ENCODE data around the gene ROBO1.
A peak's percentile ranks its signal among the peaks of the same experiment; 100 is the strongest.

DNA sequence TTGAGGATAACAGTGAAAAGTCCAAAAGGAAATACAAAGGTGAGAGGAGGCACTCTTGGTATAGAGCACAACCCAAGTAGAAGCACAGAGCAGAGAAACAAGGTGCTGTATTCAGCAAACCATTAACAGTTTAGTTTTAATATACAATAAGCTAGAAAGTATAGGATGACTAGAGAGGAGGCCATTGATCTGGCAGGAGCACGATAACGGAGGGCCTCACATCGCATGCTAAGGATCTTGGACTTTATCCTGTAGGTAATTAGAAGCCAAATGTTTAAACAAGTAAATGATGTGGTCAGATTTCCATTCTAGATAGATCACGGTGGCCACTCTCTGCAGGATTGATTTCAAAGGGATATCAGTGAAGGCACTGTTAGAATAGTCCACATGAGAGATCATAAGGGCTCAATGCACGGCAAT lies 935.0 kb downstream of the ROBO1 start:
- TF ChIP-seq, protein P1, sequence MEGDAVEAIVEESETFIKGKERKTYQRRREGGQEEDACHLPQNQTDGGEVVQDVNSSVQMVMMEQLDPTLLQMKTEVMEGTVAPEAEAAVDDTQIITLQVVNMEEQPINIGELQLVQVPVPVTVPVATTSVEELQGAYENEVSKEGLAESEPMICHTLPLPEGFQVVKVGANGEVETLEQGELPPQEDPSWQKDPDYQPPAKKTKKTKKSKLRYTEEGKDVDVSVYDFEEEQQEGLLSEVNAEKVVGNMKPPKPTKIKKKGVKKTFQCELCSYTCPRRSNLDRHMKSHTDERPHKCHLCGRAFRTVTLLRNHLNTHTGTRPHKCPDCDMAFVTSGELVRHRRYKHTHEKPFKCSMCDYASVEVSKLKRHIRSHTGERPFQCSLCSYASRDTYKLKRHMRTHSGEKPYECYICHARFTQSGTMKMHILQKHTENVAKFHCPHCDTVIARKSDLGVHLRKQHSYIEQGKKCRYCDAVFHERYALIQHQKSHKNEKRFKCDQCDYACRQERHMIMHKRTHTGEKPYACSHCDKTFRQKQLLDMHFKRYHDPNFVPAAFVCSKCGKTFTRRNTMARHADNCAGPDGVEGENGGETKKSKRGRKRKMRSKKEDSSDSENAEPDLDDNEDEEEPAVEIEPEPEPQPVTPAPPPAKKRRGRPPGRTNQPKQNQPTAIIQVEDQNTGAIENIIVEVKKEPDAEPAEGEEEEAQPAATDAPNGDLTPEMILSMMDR (IDR thresholded peaks at IDR 0.05; ENCODE audit: low read depth, low read length, missing input control) = no peak
- TF ChIP-seq REST (IDR thresholded peaks at IDR 0.05) = no peak
- TF ChIP-seq RXRA (IDR thresholded peaks at IDR 0.05) = peak in 1 of 2 donors; percentile 45
- no peak for TF ChIP-seq EGR1 (IDR thresholded peaks at IDR 0.05; ENCODE audit: low read depth in 2 of 2)
- peak in 1 of 2 donors; percentile 21 for TF ChIP-seq RAD21 (IDR thresholded peaks at IDR 0.05)
- TF ChIP-seq YY1 (IDR thresholded peaks at IDR 0.05) = peak; percentile 38
- no peak for TF ChIP-seq FOXA1 (IDR thresholded peaks at IDR 0.05)
- TF ChIP-seq GABPA (IDR thresholded peaks at IDR 0.05 in 1 of 2, conservative IDR thresholded peaks at IDR 0.05 in 1 of 2) = no peak
- TF ChIP-seq ATF3 (IDR thresholded peaks at IDR 0.05) = no peak
- TF ChIP-seq TAF1 (conservative IDR thresholded peaks at IDR 0.05) = no peak
